Skeletal muscle satellite cell (primary cell): ENCODE data around the gene KLRC3.
A peak's percentile ranks its signal among the peaks of the same experiment; 100 is the strongest.
"Not testable (repeated sequence)": the region's sequence is repeated elsewhere in the genome, so short reads cannot be mapped to it uniquely, and the experiment has no call there.

Source experiments
- H3K27me3 ChIP-seq: 2 replicates; pipeline ENCODE4 v1.7.0; 2013; ENCODE audit warnings: low read length; ENCODE audit not compliant: control insufficient read depth, insufficient read depth
- H3K36me3 ChIP-seq: 2 replicates; pipeline ENCODE4 v1.7.0; 2013; ENCODE audit warnings: mild to moderate bottlenecking, control low read depth, low read length; ENCODE audit not compliant: insufficient read depth
- H3K4me1 ChIP-seq: 2 replicates; pipeline ENCODE4 v1.7.0; 2013; ENCODE audit warnings: low read length; ENCODE audit not compliant: control insufficient read depth, insufficient read depth
- H3K4me2 ChIP-seq: 2 replicates; pipeline ENCODE4 v1.7.0; 2013; ENCODE audit warnings: mild to moderate bottlenecking, low read length
- H3K4me3 ChIP-seq: 2 replicates; pipeline ENCODE4 v1.7.0; 2013; ENCODE audit warnings: low read length
- H3K9ac ChIP-seq: 2 replicates; pipeline ENCODE4 v1.7.0; 2013; ENCODE audit warnings: mild to moderate bottlenecking, low read depth, low read length, moderate library complexity
- H3K9me3 ChIP-seq: replicated peaks from 2 replicates; pipeline ENCODE4 v1.7.0; 2013; ENCODE audit warnings: mild to moderate bottlenecking, control low read depth, low read length

KLRC3 gene

DNA sequence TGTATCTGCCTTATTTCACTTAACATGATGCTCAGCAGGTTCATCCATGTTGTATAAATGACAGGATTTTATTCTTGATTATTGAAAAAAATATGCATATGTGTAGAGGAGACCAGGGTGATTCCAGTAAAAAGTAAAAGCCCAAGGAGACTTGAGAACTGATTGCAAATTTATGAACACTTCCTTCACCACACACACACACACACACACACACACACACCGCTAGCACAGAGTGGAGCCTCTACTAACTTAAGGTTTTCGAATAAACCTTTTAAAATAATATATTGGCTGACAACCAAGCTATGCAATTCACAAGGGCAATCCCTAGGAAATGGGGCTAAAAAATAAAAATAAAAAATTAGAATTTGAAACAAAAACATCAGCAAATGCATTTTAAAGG, 22.2 kb downstream of the KLRC3 start:
- Histone ChIP-seq H3K9ac (no peak overlapping the region), H3K4me2 (no peak overlapping the region), H3K4me3 (no peak overlapping the region), H3K36me3 (no peaks in the 10 kb centered on the region), H3K27me3 (no peaks in the 10 kb centered on the region), H3K9me3 (no peaks in the 10 kb centered on the region), H3K4me1 (peaks cover 10% of the 10 kb centered on the region)

DNA sequence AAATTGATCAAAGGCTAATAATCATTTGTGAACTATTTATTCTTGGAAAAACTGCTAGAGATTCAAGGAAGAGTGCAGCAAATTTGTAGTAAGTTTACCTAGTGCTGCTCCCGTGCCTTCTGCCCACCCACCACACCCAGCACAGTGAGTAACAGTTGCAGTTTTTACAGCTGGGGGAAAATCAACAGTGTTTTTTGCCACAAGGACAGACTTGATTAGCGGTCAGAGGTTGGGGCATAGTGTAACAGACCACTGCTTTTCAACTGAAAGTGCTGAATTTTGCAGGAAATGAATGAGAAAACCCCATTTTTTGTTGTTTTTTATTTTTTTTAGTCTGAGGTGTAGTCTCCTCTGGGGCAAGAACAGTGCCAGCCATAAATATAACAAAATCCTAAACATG, 23.1 kb downstream of the KLRC3 start:
- H3K27me3 ChIP-seq, result no peaks in the 10 kb centered on the region
- H3K36me3 ChIP-seq, result no peaks in the 10 kb centered on the region
- H3K4me2 ChIP-seq, result no peak overlapping the region
- peaks cover 19% of the 10 kb centered on the region for H3K4me1 ChIP-seq
- no peaks in the 10 kb centered on the region for H3K9me3 ChIP-seq
- H3K4me3 ChIP-seq, result no peak overlapping the region
- H3K9ac ChIP-seq, result no peak overlapping the region

- not testable (repeated sequence) for H3K27me3 ChIP-seq, H3K9ac ChIP-seq, H3K9me3 ChIP-seq, H3K36me3 ChIP-seq, H3K4me3 ChIP-seq
- Histone ChIP-seq H3K4me2 (peak overlapping the region; percentile 70), H3K4me1 (peaks cover 27% of the 10 kb centered on the region)
Observed at GRCh38 chr12:10396176-10396575, 24.2 kb downstream of the KLRC3 start.

GRCh38 chr12:10395390-10395998, 24.9 kb downstream of the KLRC3 start:
- no peaks in the 10 kb centered on the region for H3K27me3 ChIP-seq
- H3K4me1 ChIP-seq, result peaks cover 27% of the 10 kb centered on the region
- peak overlapping the region; percentile 70 for H3K4me2 ChIP-seq
- H3K9ac ChIP-seq, result peak overlapping the region; percentile 47
- no peaks in the 10 kb centered on the region for H3K36me3 ChIP-seq
- H3K4me3 ChIP-seq, result peak overlapping the region; percentile 35
- no peaks in the 10 kb centered on the region for H3K9me3 ChIP-seq

GRCh38 chr12:10394531-10395152, 25.8 kb downstream of the KLRC3 start:
- not testable (repeated sequence) for H3K9ac ChIP-seq, H3K4me3 ChIP-seq
- H3K4me1 ChIP-seq, result peaks cover 27% of the 10 kb centered on the region

DNA sequence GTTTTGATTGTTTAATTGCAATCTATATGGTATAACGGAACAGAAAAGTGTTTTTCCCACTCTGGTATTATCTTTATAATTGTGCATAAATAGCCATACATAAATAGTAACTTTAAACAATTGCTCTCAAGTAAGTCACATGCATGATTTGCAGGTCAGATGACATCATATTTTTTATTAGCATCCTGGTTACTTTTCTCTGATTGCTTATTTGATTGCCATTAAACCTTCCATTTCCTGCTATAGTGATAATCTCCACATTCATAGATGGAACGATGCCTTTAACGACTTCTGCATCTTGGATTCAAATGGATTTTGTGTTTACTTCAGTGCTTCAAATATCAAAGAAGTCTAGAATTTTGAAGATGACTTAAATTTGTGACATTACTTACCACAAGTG, 27.1 kb downstream of the KLRC3 start:
- Histone ChIP-seq H3K9me3 (no peaks in the 10 kb centered on the region), H3K4me2 (no peak overlapping the region), H3K9ac (no peak overlapping the region), H3K27me3 (no peaks in the 10 kb centered on the region), H3K4me1 (peaks cover 27% of the 10 kb centered on the region), H3K4me3 (no peak overlapping the region), H3K36me3 (no peaks in the 10 kb centered on the region)

More at GRCh38 chr12:10394531-10395152, 25.8 kb downstream of the KLRC3 start:
- not testable (repeated sequence) for H3K27me3 ChIP-seq, H3K4me2 ChIP-seq, H3K9me3 ChIP-seq, H3K36me3 ChIP-seq

GRCh38 chr12:10392394-10392930, 27.9 kb downstream of the KLRC3 start:
- no peaks in the 10 kb centered on the region for H3K27me3 ChIP-seq
- H3K4me1 ChIP-seq, result peaks cover 27% of the 10 kb centered on the region
- H3K4me2 ChIP-seq, result peak overlapping the region; percentile 63
- H3K4me3 ChIP-seq, result no peak overlapping the region
- H3K9ac ChIP-seq, result no peak overlapping the region
- H3K36me3 ChIP-seq, result no peaks in the 10 kb centered on the region
- H3K9me3 ChIP-seq, result no peaks in the 10 kb centered on the region

DNA sequence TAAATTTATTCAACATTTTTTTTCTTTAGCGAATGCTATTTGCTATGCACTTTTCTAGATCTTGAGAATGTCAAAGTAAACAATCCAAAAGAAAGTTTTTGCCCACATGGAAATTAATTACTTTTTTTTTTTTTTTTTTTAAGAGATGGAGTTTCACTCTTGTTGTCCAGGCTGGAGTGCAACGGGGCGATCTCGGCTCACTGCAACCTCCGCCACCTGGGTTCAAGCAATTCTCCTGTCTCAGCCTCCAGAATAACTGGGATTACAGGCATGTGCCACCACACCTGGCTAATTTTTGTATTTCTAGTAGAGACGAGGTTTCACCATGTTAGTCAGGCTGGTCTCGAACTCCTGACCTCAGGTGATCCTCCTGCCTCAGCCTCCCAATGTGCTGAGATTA, 29.4 kb downstream of the KLRC3 start:
- not testable (repeated sequence) for H3K27me3 ChIP-seq, H3K4me2 ChIP-seq, H3K9me3 ChIP-seq, H3K36me3 ChIP-seq, H3K9ac ChIP-seq, H3K4me3 ChIP-seq
- H3K4me1 ChIP-seq, result peaks cover 40% of the 10 kb centered on the region

- peaks cover 41% of the 10 kb centered on the region for H3K4me1 ChIP-seq
- no peak within 1 kb of the TSS for H3K4me2 ChIP-seq
Observed at GRCh38 chr12:10389904-10390303, 30.5 kb downstream of the KLRC3 start, which contains the start of gene KLRK1. KLRK1 (minus strand) TSS chr12:10390041; CDS start chr12:10388810, 1,231 bp downstream.

GRCh38 chr12:10388624-10389413, 31.6 kb downstream of the KLRC3 start:
- Histone ChIP-seq H3K27me3 (no peaks in the 10 kb centered on the region), H3K4me1 (peaks cover 44% of the 10 kb centered on the region), H3K9ac (no peak overlapping the region), H3K36me3 (no peaks in the 10 kb centered on the region), H3K4me2 (no peak overlapping the region), H3K4me3 (no peak overlapping the region), H3K9me3 (no peaks in the 10 kb centered on the region)

More at GRCh38 chr12:10389904-10390303, 30.5 kb downstream of the KLRC3 start, which contains the start of gene KLRK1:
- Histone ChIP-seq H3K36me3 (no peaks in the 10 kb centered on the region), H3K27me3 (no peaks in the 10 kb centered on the region), H3K9ac (no peak within 1 kb of the TSS), H3K4me3 (no peak within 1 kb of the TSS), H3K9me3 (no peaks in the 10 kb centered on the region)

- peaks cover 36% of the 10 kb centered on the region for H3K4me1 ChIP-seq
- H3K4me3 ChIP-seq, H3K4me2 ChIP-seq, H3K36me3 ChIP-seq, H3K9me3 ChIP-seq, H3K9ac ChIP-seq, H3K27me3 ChIP-seq: not testable (repeated sequence)
Observed at GRCh38 chr12:10387498-10387897, 32.9 kb downstream of the KLRC3 start.
